BJ (cell line): ENCODE results near the gene PZP. TPM values are rescaled to one million over a fixed set of nuclear protein-coding genes. Genes with fewer than 3 reads are reported as not detected.

ENCODE experiments used
- CTCF ChIA-PET: fragments of 350-600 bp; formaldehyde crosslinking; extraction: SDS; loops from one replicate; lab custom pipeline; 2021; ENCODE audit warnings: antibody characterized with exemption, inconsistent platforms; lab: Yijun Ruan, JAX
- POLR2A ChIA-PET: fragments of 300-600 bp; sonication (Branson Sonifier 250); formaldehyde crosslinking; extraction: SDS; loops from one replicate; lab custom pipeline; 2021; ENCODE audit warnings: antibody characterized with exemption; lab: Charles Lee
- DNase-seq: peaks from one replicate; pipeline ENCODE4 v3.0.0-alpha.2; 2011; ENCODE audit warnings: low read depth
- H3K27me3 ChIP-seq: 2 replicates; pipeline ENCODE4 v1.6.0; 2011; ENCODE audit warnings: low read length; ENCODE audit not compliant: control insufficient read depth, insufficient read depth
- H3K36me3 ChIP-seq: 2 replicates; pipeline ENCODE4 v1.5.1; 2011; ENCODE audit warnings: low read length; ENCODE audit not compliant: control insufficient read depth, insufficient read depth
- H3K4me3 ChIP-seq: 2 replicates; pipeline ENCODE4 v1.5.1; 2011; ENCODE audit warnings: low read depth, mild to moderate bottlenecking, control low read depth, low read length
- polyA plus RNA-seq: library from polyadenylated mRNA; depleted of rRNA; stranded (reverse); fragments of >200 nt; gene quantifications from 2 replicates; pipeline ENCODE4 v1.2.3, GENCODE V29; 2011; rRNA removed
- TF ChIP-seq, protein P1 (sequence below): IDR thresholded peaks from 2 replicates; pipeline ENCODE4 v1.5.1; 2011; ENCODE audit warnings: low read depth, mild to moderate bottlenecking, control low read depth, inconsistent platforms, low read length, moderate library complexity; ENCODE audit not compliant: insufficient read depth

The PZP gene
- polyA plus RNA-seq, 1 experiment, result not detected

DNA sequence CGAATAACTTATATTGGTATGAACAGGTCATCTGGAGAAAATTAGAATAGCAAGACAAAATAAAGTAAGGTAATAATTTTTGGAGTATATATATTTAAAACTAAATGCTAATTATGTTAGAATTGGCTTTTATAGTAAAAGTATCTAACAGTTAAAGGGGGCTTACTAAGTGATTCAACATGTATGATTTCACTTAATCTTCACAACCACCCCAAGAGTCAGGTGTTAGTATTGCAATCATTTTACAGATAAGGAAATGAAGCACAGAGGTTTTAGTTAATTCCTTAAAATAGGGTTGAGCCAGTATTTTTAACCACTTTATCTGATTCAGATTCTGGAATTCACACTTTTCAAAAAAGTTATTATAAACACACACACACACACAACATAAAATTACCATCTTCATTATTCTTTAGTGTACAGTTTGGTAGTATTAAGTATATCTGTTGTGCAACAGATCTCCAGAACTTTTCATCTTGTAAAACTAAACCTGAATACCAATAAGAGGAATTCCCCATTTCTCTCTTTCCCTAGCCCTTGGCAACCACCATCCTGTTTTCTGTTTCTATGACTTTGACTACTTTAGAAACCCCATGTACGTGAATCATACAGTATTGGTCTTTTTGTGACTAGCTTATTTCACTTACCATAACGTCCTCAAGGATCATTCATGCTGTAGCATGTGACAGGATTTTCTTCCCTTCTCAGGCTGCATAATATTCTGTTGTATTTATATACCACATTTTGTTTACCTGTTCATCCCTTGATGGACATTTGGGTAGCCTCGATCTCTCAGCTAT is 104.9 kb downstream of the PZP start:
- ChIA-PET POLR2A (no interaction called here), CTCF (no interaction called here)
- H3K36me3 ChIP-seq, result no peaks in the 10 kb centered on the region
- H3K27me3 ChIP-seq, result no peaks in the 10 kb centered on the region
- no peak for DNase-seq
- TF ChIP-seq, protein P1, sequence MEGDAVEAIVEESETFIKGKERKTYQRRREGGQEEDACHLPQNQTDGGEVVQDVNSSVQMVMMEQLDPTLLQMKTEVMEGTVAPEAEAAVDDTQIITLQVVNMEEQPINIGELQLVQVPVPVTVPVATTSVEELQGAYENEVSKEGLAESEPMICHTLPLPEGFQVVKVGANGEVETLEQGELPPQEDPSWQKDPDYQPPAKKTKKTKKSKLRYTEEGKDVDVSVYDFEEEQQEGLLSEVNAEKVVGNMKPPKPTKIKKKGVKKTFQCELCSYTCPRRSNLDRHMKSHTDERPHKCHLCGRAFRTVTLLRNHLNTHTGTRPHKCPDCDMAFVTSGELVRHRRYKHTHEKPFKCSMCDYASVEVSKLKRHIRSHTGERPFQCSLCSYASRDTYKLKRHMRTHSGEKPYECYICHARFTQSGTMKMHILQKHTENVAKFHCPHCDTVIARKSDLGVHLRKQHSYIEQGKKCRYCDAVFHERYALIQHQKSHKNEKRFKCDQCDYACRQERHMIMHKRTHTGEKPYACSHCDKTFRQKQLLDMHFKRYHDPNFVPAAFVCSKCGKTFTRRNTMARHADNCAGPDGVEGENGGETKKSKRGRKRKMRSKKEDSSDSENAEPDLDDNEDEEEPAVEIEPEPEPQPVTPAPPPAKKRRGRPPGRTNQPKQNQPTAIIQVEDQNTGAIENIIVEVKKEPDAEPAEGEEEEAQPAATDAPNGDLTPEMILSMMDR, result no peak
- no peak overlapping the region for H3K4me3 ChIP-seq

DNA sequence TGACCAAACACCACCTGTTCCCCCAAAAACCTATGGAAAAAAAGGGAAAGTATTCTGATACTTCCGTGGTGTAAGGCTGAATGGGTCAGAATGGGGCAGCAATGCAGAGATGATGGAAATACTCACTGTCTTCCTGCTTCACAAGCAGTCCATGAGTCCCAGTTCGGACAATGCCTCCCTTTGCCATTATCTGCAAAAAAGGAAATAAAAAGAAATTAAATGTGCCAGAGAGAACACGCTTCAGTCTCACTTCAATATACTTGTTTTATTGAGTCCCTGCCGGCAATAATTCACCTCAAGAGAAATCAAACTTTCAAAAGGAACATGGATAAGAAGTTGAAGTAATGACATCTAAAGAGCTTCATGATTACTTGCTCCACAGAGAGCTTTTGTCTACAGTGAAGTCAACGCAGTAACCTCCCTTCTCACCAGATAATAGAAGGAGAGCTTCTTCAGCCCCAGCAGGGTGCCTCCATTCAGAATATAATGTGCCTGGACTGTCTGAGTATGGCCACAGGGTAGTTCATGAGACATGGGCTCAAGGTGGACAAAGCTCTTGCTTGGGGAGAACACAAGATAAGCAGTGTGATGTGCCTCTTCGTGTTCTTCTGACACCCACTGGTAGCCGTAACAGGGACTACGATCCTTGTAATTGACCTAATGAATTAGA is 107.0 kb downstream of the PZP start:
- ChIA-PET POLR2A (no interaction called here), CTCF (interaction anchor here (0.6 kb wide), 1 partner anchor 13 kb away, joined by 3 read pairs; no protein-coding TSS in a partner anchor)
- DNase-seq, result no peak
- no peak overlapping the region for H3K4me3 ChIP-seq
- no peaks in the 10 kb centered on the region for H3K36me3 ChIP-seq
- H3K27me3 ChIP-seq, result no peaks in the 10 kb centered on the region
- TF ChIP-seq, protein P1, result no peak

DNA sequence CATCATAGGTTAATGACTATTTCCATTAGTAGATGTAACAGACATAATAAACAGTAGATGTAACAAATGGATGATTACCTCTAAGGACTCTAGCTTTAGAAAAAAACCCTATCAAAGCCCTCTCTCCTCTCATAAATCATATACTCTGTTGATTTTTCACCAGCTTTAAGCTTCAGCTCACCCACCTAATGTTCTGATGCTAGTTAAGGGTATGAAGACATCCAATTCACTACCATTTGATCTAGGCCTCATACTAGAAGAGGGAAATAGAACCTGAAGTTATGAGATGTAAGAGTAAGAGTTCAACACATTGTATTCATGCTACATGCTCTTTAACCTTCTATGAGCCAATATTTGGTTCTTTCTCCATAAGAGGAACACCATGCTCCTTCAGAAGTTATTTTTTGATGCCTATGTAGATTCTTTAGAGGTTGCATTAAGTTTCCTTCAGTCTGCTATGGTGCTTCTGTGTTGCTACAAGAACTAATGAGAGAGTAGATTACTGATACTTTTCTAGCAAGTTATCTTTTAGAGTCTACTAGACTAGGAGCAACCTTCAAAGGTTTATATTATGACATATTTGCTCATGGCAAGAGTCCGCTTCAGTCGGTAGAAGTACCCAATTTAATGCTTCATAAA is 108.5 kb downstream of the PZP start:
- H3K4me3 ChIP-seq, result no peak overlapping the region
- DNase-seq, result no peak
- ChIA-PET POLR2A (no interaction called here), CTCF (no interaction called here)
- H3K27me3 ChIP-seq, result no peaks in the 10 kb centered on the region
- H3K36me3 ChIP-seq, result no peaks in the 10 kb centered on the region
- TF ChIP-seq, protein P1, result no peak

Other genes starting within 250 kb of the PZP start
- 0.43 and 0.63 TPM in 2 replicates for gene KLRG1, start 218.8 kb downstream of the PZP start, polyA plus RNA-seq
- gene A2M, start 92.5 kb downstream of the PZP start, polyA plus RNA-seq, result 171 and 198 TPM in 2 replicates